Occipital lobe (tissue), 2 donors: ENCODE measurements around the gene WDR13. TPM values are rescaled to one million over a fixed set of nuclear protein-coding genes. Genes with fewer than 3 reads are reported as not detected.

ENCODE experiments used
- DNase-seq: peaks from one replicate; lab custom pipeline; 2025; lab: John Stamatoyannopoulos, UW
- total RNA-seq: library from RNA; depleted of rRNA; stranded (reverse); fragments of >200 nt; gene quantifications from one replicate; pipeline ENCODE4 v1.2.3, GENCODE V29; 2014

Gene WDR13
- total RNA-seq, 1 donor from 2014 or later: 80.0 TPM

- DNase-seq: no peak
Observed at GRCh38 chrX:48592971-48593370, 4.3 kb upstream of the WDR13 start.

GRCh38 chrX:48595929-48596328 is 1.4 kb upstream of the WDR13 start:
- no peak for DNase-seq

GRCh38 chrX:48598614-48599013 is 1.3 kb downstream of the WDR13 start:
- DNase-seq: no peak

- DNase-seq: no peak
Observed at GRCh38 chrX:48599341-48599740, 2.0 kb downstream of the WDR13 start.

- no peak for DNase-seq
Observed at GRCh38 chrX:48600226-48600625, 2.9 kb downstream of the WDR13 start.

- DNase-seq: no peak
Observed at GRCh38 chrX:48601741-48602394, 4.6 kb downstream of the WDR13 start.

- DNase-seq: no peak
Observed at GRCh38 chrX:48604701-48605100, 7.4 kb downstream of the WDR13 start.

GRCh38 chrX:48606091-48606490 is 8.8 kb downstream of the WDR13 start:
- DNase-seq: no peak

- no peak for DNase-seq
Observed at GRCh38 chrX:48611703-48612102, 14.4 kb downstream of the WDR13 start.

- no peak for DNase-seq
Observed at GRCh38 chrX:48613502-48614160, 16.3 kb downstream of the WDR13 start.

GRCh38 chrX:48616576-48616975 is 19.3 kb downstream of the WDR13 start:
- no peak for DNase-seq

- DNase-seq: no peak
Observed at GRCh38 chrX:48617542-48618340, 20.4 kb downstream of the WDR13 start.

GRCh38 chrX:48626401-48627298 is 29.4 kb downstream of the WDR13 start:
- DNase-seq: no peak

- peak; percentile 60 for DNase-seq
Observed at GRCh38 chrX:48631376-48632090, 34.2 kb downstream of the WDR13 start.

- DNase-seq: no peak
Observed at GRCh38 chrX:48632207-48632606, 34.9 kb downstream of the WDR13 start.

- DNase-seq: no peak
Observed at GRCh38 chrX:48636301-48636700, 39.0 kb downstream of the WDR13 start.

- DNase-seq: no peak
Observed at GRCh38 chrX:48636776-48637175, 39.5 kb downstream of the WDR13 start.

- DNase-seq: no peak
Observed at GRCh38 chrX:48645669-48646068, 48.4 kb downstream of the WDR13 start.

GRCh38 chrX:48648336-48648751 is 51.1 kb downstream of the WDR13 start:
- DNase-seq: peak; percentile 0

- no peak for DNase-seq
Observed at GRCh38 chrX:48649102-48649501, 51.8 kb downstream of the WDR13 start.
